Activated naive CD8-positive, alpha-beta T cell treated with anti-CD3 and anti-CD28 coated beads, Interleukin-2, amount 10 ng/mL, durations not matched to agents 7 days and 5 days (primary cell): ENCODE measurements around the gene EDEM2. TPM values are rescaled to one million over a fixed set of nuclear protein-coding genes. Genes with fewer than 3 reads are reported as not detected.
"Not testable (repeated sequence)": the region's sequence is repeated elsewhere in the genome, so short reads cannot be mapped to it uniquely, and the experiment has no call there.

Experiments
- ATAC-seq: fragments of 150-1000 bp; cut with Tn5 transposase; one replicate; pipeline ENCODE4 v1.10.0; 2021; ENCODE audit warnings: low read depth, moderate library complexity
- POLR2A ChIA-PET: fragments of 350-600 bp; sonication (Branson Sonifier 250); formaldehyde crosslinking; loops from one replicate; lab custom pipeline; 2021; ENCODE audit warnings: antibody characterized with exemption; lab: Charles Lee
- DNase-seq: peaks from one replicate; pipeline ENCODE4 v3.0.0; 2021
- H3K27ac Mint-ChIP-seq: one replicate; pipeline ENCODE4 v1.8.0; 2022; ENCODE audit warnings: mild to moderate bottlenecking, mixed read lengths
- H3K27me3 Mint-ChIP-seq: one replicate; pipeline ENCODE4 v1.8.0; 2022; ENCODE audit warnings: mild to moderate bottlenecking, moderate library complexity, mixed read lengths
- H3K36me3 Mint-ChIP-seq: one replicate; pipeline ENCODE4 v1.8.0; 2021; ENCODE audit warnings: mild to moderate bottlenecking, mixed read lengths
- H3K4me1 Mint-ChIP-seq: one replicate; pipeline ENCODE4 v1.8.0; 2021; ENCODE audit warnings: mixed read lengths
- H3K4me3 Mint-ChIP-seq: one replicate; pipeline ENCODE4 v1.8.0; 2022; ENCODE audit warnings: mild to moderate bottlenecking, moderate library complexity, mixed read lengths
- H3K9me3 Mint-ChIP-seq: one replicate; pipeline ENCODE4 v1.8.0; 2021; ENCODE audit warnings: mixed read lengths
- total RNA-seq, 2 experiments: library from RNA; stranded (reverse); gene quantifications; one replicate each; pipeline ENCODE4 v1.2.3, GENCODE V29; 2021

The EDEM2 gene, protein sequence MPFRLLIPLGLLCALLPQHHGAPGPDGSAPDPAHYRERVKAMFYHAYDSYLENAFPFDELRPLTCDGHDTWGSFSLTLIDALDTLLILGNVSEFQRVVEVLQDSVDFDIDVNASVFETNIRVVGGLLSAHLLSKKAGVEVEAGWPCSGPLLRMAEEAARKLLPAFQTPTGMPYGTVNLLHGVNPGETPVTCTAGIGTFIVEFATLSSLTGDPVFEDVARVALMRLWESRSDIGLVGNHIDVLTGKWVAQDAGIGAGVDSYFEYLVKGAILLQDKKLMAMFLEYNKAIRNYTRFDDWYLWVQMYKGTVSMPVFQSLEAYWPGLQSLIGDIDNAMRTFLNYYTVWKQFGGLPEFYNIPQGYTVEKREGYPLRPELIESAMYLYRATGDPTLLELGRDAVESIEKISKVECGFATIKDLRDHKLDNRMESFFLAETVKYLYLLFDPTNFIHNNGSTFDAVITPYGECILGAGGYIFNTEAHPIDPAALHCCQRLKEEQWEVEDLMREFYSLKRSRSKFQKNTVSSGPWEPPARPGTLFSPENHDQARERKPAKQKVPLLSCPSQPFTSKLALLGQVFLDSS
- total RNA-seq, result 10 to 100 TPM; 23.4 to 24.2 TPM

DNA sequence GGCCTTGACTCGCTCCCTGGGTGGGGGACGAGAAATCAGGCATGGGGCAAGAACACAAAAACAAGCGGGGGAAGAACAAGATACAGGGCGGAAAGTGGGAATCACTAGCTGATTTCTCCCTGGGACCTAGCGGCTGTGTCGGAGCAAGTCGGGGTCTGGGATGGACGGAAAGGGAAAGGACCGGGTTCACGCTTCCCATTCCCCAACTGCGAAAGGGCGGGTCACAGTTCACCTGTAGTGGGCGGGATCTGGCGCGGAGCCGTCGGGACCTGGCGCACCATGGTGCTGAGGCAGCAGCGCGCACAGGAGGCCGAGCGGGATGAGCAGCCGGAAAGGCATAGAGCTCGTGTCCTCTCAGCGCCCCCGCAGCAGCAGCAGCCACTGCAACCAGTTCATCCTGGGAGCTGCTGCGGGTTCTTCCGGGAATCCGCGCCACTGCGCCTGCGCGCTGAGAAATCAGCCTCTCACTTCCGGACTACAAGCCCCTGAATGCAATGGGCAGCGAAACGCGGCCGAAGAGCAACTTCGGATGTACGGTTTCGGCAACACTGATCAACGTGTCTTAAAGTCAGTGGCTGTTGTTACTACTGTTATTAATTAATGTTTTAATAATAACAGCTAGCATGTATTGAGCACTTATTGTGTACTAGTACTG lies at the start of gene EDEM2:
EDEM2 (minus strand) TSS at position 417 of the 655 bp plus-strand sequence; CDS start at position 339, 78 bp downstream.
- Mint-ChIP-seq H3K4me3 (peak within 1 kb of the TSS; percentile 92), H3K36me3 (peaks cover 2% of the 10 kb centered on the region), H3K27ac (peak within 1 kb of the TSS; percentile 79), H3K9me3 (no peaks in the 10 kb centered on the region), H3K27me3 (no peaks in the 10 kb centered on the region), H3K4me1 (peaks cover 22% of the 10 kb centered on the region)
- DNase-seq (peak; percentile 95), ATAC-seq (peak; percentile 91)
- POLR2A ChIA-PET, result interaction anchor here (0.9 to 2.2 kb wide), 11 partner anchors 9 to 807 kb away, joined by 3 to 10 read pairs (median 4); partner anchors contain the start of genes EIF6, MMP24OS and SCAND1

DNA sequence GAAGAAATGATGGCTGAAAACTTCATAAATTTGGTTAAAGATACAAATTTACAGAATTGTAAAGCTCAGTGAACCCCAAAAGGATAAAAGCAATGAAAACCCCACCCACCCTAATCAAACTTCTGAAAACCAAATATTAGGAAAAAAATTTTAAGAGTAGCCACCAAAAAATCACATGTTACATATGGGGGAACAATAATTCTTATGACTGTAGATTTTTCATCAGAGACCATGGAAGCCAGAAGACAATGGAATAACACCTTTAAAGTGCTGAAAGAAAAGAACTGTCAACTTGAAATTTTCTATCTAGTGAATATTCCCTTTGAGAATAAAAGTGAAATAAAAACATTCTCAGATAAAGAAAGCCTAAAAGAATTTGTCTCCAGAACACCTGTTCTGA lies 49.2 kb upstream of the EDEM2 start:
- no peak overlapping the region for H3K4me3 Mint-ChIP-seq
- no peaks in the 10 kb centered on the region for H3K4me1 Mint-ChIP-seq
- H3K36me3 Mint-ChIP-seq, result peaks cover 10% of the 10 kb centered on the region
- DNase-seq (no peak), ATAC-seq (no peak)
- peaks cover 24% of the 10 kb centered on the region for H3K9me3 Mint-ChIP-seq
- POLR2A ChIA-PET, result no interaction called here
- no peak overlapping the region for H3K27ac Mint-ChIP-seq
- no peaks in the 10 kb centered on the region for H3K27me3 Mint-ChIP-seq

DNA sequence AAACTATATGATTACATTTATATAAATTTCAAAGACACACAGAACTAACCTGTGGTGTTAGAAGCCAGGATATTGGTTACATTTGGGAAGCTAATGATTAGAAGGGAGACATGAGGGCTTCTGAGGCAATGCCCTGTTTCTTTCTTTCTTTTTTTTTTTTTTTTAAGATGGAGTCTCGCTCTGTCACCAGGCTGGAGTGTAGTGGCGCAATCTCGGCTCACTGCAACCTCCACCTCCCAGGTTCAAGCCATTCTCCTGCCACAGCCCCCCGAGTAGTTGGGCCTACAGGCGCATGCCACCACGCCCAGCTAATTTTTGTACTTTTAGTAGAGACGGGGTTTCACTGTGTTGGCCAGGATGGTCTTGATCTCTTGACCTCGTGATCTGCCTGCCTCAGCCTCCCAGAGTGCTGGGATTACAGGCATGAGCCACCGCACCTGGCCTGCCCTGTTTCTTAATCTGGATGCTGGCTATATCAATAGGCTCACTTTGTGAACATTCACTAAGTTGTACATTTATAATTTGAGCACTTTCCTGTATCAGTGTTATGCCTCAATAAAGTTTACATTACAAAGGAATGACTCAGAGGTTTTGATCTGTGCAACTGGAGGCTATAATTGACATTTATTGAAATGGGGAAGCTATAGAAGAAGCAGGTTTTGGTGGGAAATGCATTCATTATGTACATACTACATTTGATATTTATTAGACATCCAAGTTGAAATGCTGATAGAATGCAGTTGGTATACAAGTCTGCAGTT lies 46.1 kb upstream of the EDEM2 start:
- Mint-ChIP-seq H3K9me3 (peaks cover 15% of the 10 kb centered on the region), H3K36me3 (peaks cover 10% of the 10 kb centered on the region)
- DNase-seq, POLR2A ChIA-PET, H3K27me3 Mint-ChIP-seq, H3K4me1 Mint-ChIP-seq, H3K4me3 Mint-ChIP-seq, ATAC-seq, H3K27ac Mint-ChIP-seq: not testable (repeated sequence)

DNA sequence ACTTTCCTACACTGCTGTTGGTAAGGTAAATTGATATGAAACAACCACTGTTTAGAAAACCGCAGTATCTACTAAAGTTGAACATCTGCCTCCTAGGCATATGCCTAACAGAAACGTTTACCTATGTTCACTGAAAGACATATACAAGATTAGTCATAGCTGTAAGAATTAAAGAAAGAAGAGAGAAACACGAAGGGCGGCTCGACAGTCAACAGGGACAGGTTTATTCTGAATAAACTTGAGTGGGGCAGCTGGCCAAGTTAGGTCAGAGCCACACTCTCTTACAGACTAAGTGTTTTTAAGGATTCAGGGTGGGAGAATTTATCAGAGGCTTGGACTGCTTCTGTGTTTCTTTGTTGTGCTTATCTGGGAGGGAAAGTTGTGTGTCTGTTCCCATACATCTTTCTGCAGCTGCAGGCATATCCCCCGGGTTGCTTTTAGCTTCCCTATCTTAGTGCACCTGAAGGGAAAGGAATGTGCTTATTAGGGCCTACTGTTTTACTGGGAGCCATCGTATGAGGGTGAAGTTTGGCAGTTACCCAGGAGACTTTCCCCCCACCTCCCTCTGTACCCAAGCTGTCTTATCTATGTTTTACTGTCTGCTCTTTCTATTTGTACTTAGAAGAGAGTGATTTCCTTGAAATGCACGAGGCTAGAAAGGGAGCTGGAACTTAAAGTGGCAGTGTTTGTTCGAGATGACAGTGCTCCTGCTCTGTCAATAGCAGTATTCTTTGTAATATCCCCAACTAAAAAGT lies 45.2 kb upstream of the EDEM2 start:
- Mint-ChIP-seq H3K9me3 (peaks cover 13% of the 10 kb centered on the region), H3K27me3 (no peaks in the 10 kb centered on the region), H3K27ac (no peak overlapping the region), H3K36me3 (peaks cover 8% of the 10 kb centered on the region), H3K4me3 (no peak overlapping the region), H3K4me1 (no peaks in the 10 kb centered on the region)
- ATAC-seq (no peak), DNase-seq (no peak)
- POLR2A ChIA-PET, result no interaction called here

DNA sequence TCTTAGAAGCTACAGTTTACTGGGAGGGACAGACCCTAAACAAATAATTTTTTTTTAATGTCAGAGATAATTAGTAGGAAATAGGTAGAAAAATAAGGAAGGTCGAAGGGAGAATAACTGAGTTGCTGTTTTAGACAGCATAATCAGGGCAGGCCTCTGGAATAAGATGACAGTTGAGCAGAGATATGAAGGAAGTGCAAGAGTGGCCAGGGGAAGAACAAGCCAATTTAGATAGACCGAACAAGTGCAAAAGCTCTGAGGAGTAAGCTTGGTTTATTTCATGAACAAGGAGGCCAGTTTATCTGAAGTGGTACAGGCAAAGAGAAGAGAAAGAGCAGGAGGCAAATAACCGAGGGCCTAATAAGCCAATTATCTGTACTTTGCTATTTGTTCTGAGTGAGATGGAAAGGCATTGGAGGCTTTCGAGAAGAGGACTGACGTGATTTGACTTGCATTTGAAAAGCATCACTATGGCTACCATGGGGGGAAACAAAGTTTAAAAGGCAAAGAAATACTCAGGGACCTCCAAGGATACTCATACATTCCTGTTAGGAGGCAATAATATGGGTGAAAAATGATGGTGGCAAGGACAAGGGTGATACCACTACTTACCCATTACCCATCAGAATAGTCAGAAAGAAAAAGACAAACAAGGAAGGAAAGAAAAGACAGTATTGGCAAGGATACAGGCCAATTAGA lies 44.4 kb upstream of the EDEM2 start:
- ATAC-seq, result no peak
- peaks cover 6% of the 10 kb centered on the region for H3K9me3 Mint-ChIP-seq

DNA sequence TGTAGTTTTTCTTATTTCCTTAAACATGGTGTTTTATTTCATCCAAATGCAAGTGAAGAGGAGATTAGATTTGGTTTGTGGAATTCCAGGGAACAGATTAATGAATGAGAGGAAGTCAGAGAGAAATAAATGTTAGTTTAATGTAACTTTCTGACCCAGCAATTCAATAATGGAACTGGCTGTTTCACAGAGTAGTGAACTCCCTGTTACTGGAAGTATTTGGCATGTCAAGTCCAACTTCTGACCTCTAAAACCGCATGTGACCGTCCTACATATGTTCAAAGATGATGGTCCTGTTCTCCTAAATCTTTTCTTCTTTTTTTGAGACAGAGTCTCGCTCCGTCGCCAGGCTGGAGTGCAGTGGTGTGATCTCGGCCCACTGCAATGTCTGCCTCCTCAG lies 43.4 kb upstream of the EDEM2 start:
- no peaks in the 10 kb centered on the region for H3K36me3 Mint-ChIP-seq
- no peaks in the 10 kb centered on the region for H3K4me1 Mint-ChIP-seq
- ATAC-seq (no peak), DNase-seq (no peak)
- no peak overlapping the region for H3K4me3 Mint-ChIP-seq
- H3K27ac Mint-ChIP-seq, result no peak overlapping the region
- H3K9me3 Mint-ChIP-seq, result peaks cover 3% of the 10 kb centered on the region
- POLR2A ChIA-PET, result no interaction called here
- no peaks in the 10 kb centered on the region for H3K27me3 Mint-ChIP-seq

More for the DNA sequence above, 44.4 kb upstream of the EDEM2 start:
- Mint-ChIP-seq H3K27ac (no peak overlapping the region), H3K27me3 (no peaks in the 10 kb centered on the region), H3K4me3 (no peak overlapping the region), H3K4me1 (no peaks in the 10 kb centered on the region), H3K36me3 (peaks cover 4% of the 10 kb centered on the region)
- POLR2A ChIA-PET, result no interaction called here
- DNase-seq, result no peak

DNA sequence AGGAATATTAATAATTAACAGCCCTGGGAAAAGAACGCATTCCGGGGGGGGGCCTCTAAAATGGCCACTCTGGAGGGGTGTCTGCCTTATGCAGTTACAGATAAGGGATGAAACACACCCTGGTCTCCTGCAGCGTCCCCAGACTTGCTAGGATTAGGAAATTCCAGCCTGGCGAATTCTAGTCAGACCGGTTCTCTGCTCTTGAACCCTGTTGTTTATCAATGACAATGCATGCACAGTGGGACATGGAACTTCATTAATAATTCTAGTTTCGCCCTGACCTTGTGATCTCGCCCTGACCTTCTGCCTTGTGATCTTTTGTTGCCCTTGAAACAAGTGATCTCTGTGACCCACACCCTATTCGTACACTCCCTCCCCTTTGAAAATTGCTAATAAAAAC lies 42.1 kb upstream of the EDEM2 start:
- H3K4me3 Mint-ChIP-seq, H3K4me1 Mint-ChIP-seq, H3K36me3 Mint-ChIP-seq, ATAC-seq, DNase-seq, POLR2A ChIA-PET, H3K27me3 Mint-ChIP-seq, H3K9me3 Mint-ChIP-seq, H3K27ac Mint-ChIP-seq: not testable (repeated sequence)

DNA sequence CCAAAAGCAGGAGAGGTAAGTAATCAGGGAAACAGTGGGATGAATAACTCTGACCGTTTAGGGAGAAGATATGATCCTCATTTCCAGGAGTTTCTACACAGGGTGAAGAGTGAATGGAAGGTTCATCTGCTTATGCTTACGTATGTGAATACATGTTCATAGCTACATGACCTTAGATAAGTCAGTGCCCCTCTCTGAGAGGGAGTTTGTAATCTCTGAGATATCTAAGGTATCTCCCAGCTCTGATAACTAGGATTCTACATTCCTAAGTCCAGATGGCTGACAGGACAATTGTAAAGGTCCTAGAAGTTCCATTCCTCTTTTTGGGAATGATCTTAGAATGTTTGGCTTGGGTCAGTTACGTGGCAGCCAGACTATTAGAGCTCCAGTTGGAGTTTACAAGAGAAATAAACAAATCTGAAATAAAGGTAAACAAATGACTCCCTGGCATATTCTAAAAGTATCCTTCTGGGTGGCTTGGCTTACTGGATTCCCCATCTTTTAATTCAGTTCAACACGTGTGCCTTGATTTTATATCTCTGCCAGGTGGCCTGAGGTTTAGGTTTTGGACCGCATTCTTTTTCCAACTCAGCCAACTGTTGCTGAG lies 40.6 kb upstream of the EDEM2 start:
- Mint-ChIP-seq H3K27me3 (no peaks in the 10 kb centered on the region), H3K27ac (no peak overlapping the region), H3K4me1 (no peaks in the 10 kb centered on the region), H3K9me3 (peaks cover 1% of the 10 kb centered on the region), H3K36me3 (peaks cover 2% of the 10 kb centered on the region), H3K4me3 (no peak overlapping the region)
- POLR2A ChIA-PET, result no interaction called here
- ATAC-seq (no peak), DNase-seq (no peak)

DNA sequence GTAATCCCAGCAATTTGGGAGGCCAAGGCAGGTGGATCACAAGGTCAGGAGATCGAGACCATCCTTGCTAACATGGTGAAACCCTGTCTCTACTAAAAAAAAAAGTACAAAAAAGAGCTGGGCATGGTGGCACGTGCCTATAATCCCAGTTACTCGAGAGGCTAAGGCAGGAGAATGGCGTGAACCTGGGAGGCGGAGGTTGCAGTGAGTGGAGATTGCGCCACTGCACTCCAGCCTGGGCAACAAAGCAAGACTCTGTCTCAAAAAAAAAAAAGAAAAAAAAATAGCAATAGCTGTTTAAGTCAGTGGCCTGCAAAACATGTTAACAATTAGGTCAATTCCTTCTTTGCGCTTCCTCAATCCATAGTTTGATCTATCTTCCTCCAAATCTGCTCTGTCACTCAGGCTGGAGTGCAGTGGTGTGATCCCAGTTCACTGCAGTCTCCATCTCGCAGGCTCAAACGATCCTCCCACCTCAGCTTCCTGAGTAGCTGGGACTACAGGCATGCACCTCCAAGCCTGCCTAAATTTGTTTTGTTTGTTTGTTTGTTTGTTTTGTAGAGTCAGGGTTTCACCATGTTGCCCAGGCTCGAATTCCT lies 39.7 kb upstream of the EDEM2 start:
- H3K36me3 Mint-ChIP-seq, H3K27me3 Mint-ChIP-seq, POLR2A ChIA-PET, H3K4me3 Mint-ChIP-seq, H3K27ac Mint-ChIP-seq, DNase-seq, ATAC-seq, H3K4me1 Mint-ChIP-seq, H3K9me3 Mint-ChIP-seq: not testable (repeated sequence)

DNA sequence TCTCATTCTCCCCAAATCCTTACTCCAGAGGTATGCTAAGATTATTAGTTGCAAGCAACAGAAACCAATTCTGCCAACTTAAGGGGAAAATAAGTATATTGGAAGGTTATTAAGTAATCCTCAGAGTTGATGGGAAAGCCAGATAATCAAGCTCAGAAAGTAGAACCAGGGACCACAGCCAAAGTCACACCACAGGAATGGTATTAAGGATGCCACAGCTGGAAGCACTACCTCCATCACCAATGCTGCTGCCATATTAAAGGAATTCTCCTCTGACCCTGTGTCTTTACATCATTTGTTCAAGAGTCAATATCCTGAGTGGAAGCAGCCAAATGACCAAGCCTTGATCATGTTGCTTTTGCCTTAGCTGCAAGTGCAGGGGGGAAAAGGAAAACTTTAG lies 34.6 kb upstream of the EDEM2 start:
- H3K4me3 Mint-ChIP-seq, result no peak overlapping the region
- POLR2A ChIA-PET, result no interaction called here
- no peaks in the 10 kb centered on the region for H3K4me1 Mint-ChIP-seq
- no peak for ATAC-seq
- no peaks in the 10 kb centered on the region for H3K27me3 Mint-ChIP-seq
- H3K9me3 Mint-ChIP-seq, result peaks cover 1% of the 10 kb centered on the region
- DNase-seq, result no peak
- no peak overlapping the region for H3K27ac Mint-ChIP-seq
- peaks cover 2% of the 10 kb centered on the region for H3K36me3 Mint-ChIP-seq

DNA sequence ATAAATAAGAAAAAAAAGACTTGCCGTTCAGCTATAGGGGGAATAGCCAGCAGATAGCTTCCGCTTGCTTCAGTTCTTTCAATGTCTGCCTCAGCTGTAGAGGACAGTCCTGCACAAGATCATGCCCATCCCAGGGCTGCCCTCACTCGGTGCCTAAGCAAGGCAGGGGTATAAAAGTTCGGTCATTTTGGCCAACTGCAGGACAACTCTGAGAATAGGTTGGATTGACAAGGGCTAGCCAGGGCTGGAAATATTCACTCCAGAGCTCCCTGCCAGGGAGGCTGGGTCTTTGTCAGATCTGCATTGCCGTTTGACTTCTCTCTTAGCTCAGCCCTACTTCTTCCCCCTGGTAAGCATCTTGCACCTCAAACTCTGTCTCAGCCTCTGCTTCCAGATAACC lies 33.1 kb upstream of the EDEM2 start:
- ATAC-seq (no peak), DNase-seq (no peak)
- Mint-ChIP-seq H3K4me3 (no peak overlapping the region), H3K27ac (no peak overlapping the region), H3K9me3 (peaks cover 1% of the 10 kb centered on the region), H3K27me3 (no peaks in the 10 kb centered on the region), H3K36me3 (peaks cover 3% of the 10 kb centered on the region), H3K4me1 (no peaks in the 10 kb centered on the region)
- POLR2A ChIA-PET, result no interaction called here
